Endothelial cell of umbilical vein (primary cell): Measurements from ENCODE around the gene USPL1.

Experiments
- CTCF ChIP-seq, 2 donors: IDR thresholded peaks; 1 replicate in 1 of 2; 2 replicates in 1 of 2; pipeline ENCODE4 v1.5.1; 2011; ENCODE audit warnings: low read length in 2 of 2, mild to moderate bottlenecking in 2 of 2, moderate library complexity in 2 of 2, control low read depth in 1 of 2, inconsistent platforms in 1 of 2, low read depth in 1 of 2; ENCODE audit not compliant: insufficient read depth in 1 of 2; ENCODE audit errors: extremely low read depth in 1 of 2
- JUN ChIP-seq: IDR thresholded peaks from 2 replicates; pipeline ENCODE4 v1.6.1; 2011; ENCODE audit warnings: borderline replicate concordance, low read depth; ENCODE audit not compliant: insufficient read length, insufficient read depth
- MAX ChIP-seq: IDR thresholded peaks from 2 replicates; pipeline ENCODE4 v1.6.1; 2011; ENCODE audit not compliant: insufficient read depth, insufficient read length
- MYC ChIP-seq: IDR thresholded peaks from one replicate; pipeline ENCODE4 v1.6.1; 2011; ENCODE audit warnings: mild to moderate bottlenecking, low read depth, low read length
- POLR2AphosphoS5 ChIP-seq: IDR thresholded peaks from 2 replicates; pipeline ENCODE4 v1.6.1; 2012; ENCODE audit warnings: low read depth, mild to moderate bottlenecking, control low read depth, low read length, moderate library complexity; ENCODE audit not compliant: insufficient read depth

GRCh38 chr13:30665638-30666037 is 47.9 kb downstream of the USPL1 start:
- TF ChIP-seq CTCF (IDR thresholded peaks at IDR 0.05; ENCODE audit: extremely low read depth in 1 of 2, insufficient read depth in 1 of 2, low read depth in 1 of 2, low read length in 2 of 2) (no peak), POLR2AphosphoS5 (no peak), JUN (no peak), MAX (no peak), MYC (no peak)
